Lung (tissue), 10 donors: ENCODE results near the gene OR2A7. TPM values are rescaled to one million over a fixed set of nuclear protein-coding genes. Genes with fewer than 3 reads are reported as not detected.
A peak's percentile ranks its signal among the peaks of the same experiment; 100 is the strongest.
"Not testable (repeated sequence)": the region's sequence is repeated elsewhere in the genome, so short reads cannot be mapped to it uniquely, and the experiment has no call there.

Experiments used
- ATAC-seq: fragments of 200-7000 bp; cut with Tn5 transposase; one replicate; pipeline ENCODE4 v1.9.1; 2020; ENCODE audit warnings: moderate number of reproducible peaks; ENCODE audit not compliant: insufficient read depth, low FRiP score
- DNase-seq, 3 donors: peaks; one replicate each; pipeline ENCODE4 v3.0.0-alpha.2; 2013 to 2017
- H3K27ac ChIP-seq, 2 donors: one replicate each; pipeline ENCODE4 v1.5.1; 2013; ENCODE audit warnings: mild to moderate bottlenecking in 2 of 2, moderate library complexity in 2 of 2, control low read depth in 1 of 2, inconsistent platforms in 1 of 2, low read depth in 1 of 2, low read length in 1 of 2
- H3K27me3 ChIP-seq, 3 donors: one replicate each; pipeline ENCODE4 v1.5.1; 2013; ENCODE audit warnings: low read length in 2 of 3; ENCODE audit not compliant: control insufficient read depth in 3 of 3, insufficient read depth in 3 of 3
- H3K36me3 ChIP-seq, 4 donors: one replicate each; pipeline ENCODE4 v1.5.1; 2013; ENCODE audit warnings: low read length in 4 of 4, mild to moderate bottlenecking in 1 of 4, moderate library complexity in 1 of 4; ENCODE audit not compliant: control insufficient read depth in 4 of 4, insufficient read depth in 4 of 4
- H3K4me1 ChIP-seq, 5 donors: one replicate each; pipeline ENCODE4 v1.5.1; 2013; ENCODE audit warnings: low read length in 5 of 5, mild to moderate bottlenecking in 2 of 5, moderate library complexity in 1 of 5; ENCODE audit not compliant: control insufficient read depth in 5 of 5, insufficient read depth in 5 of 5
- H3K4me3 ChIP-seq: one replicate; pipeline ENCODE4 v1.5.1; 2013; ENCODE audit warnings: mild to moderate bottlenecking, control low read depth, moderate library complexity
- H3K9ac ChIP-seq, 2 donors: one replicate each; pipeline ENCODE4 v1.5.1; 2013; ENCODE audit warnings: low read length in 2 of 2, control low read depth in 1 of 2; ENCODE audit not compliant: insufficient read depth in 1 of 2
- H3K9me3 ChIP-seq, 4 donors: one replicate each; pipeline ENCODE4 v1.5.1; 2013; ENCODE audit warnings: low read length in 3 of 4, mild to moderate bottlenecking in 1 of 4, moderate library complexity in 1 of 4; ENCODE audit not compliant: control insufficient read depth in 4 of 4, insufficient read depth in 3 of 4
- WGBS, 2 donors: extraction: QIAGEN DNeasy Blood & Tissue Kit; methylation state at CpG; one replicate each; pipeline ENCODE4 v1.1.7; 2013; 5-methylcytosine and 5-hydroxymethylcytosine counted together
- polyA plus RNA-seq, 2 donors: library from polyadenylated mRNA; stranded (reverse); fragments of 200-250 nt; gene quantifications; one replicate each; pipeline ENCODE4 v1.2.1, GENCODE V29; 2013
- total RNA-seq, 2 donors: library from RNA; depleted of rRNA in 1 of 2; stranded (reverse); fragments of >200 nt in 1 of 2; gene quantifications; one replicate each; pipeline ENCODE4 v1.2.1, GENCODE V29; 2014 to 2021
- donor health status: Bipolar disorder and iron deficiency.
- donor health status: healthy.
- donor health status: DM: yes; HTN: yes; CAD: no.

OR2A7 gene
- total and polyA plus RNA-seq, 4 donors: 1.3 to 19.5 (median 4.3) TPM

DNA sequence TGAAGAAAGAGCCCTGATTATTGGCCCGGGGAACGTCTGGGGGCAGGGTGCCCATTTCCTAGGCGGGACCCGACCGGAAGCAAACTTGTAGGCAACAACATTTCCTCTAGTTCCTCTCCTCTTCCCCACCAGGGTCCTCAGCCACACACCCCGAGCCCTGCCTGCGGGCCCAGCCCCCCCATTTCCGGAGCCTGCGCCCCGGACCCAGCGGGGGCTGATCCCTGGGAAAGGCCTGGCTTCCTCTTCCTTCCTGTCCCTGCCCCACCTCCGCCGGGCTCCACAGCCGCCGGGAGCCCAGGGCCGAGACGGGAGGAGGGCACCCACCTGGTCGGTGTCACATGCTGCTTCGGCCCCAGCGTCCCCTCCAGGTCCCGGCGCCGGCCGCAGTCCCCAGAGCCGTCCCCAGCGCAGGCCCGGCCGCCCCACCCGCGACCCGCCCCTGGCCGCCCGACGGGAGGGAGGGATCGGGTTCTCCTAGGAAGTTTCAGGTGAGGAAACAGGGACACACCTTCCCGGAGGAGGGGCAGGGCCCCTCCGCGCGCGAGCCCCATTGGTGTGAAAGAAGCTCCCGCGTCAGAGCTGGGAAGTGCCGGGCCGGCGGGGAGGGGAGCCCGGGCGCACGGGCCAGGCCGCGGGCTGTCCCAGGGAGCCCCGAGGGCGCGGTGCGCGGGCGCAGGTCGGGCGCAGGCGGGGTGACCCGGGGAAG lies 29.4 kb upstream of the OR2A7 start:
- ATAC-seq: peak; percentile 92
- H3K27ac ChIP-seq, H3K4me1 ChIP-seq, H3K9ac ChIP-seq, H3K27me3 ChIP-seq, DNase-seq, H3K4me3 ChIP-seq, H3K9me3 ChIP-seq, H3K36me3 ChIP-seq: not testable (repeated sequence)
- WGBS, 2 donors: 0% methylated on average over 7 of the region's 60 CpGs; no CpG with 5 or more reads in 1 of the 2 donors

DNA sequence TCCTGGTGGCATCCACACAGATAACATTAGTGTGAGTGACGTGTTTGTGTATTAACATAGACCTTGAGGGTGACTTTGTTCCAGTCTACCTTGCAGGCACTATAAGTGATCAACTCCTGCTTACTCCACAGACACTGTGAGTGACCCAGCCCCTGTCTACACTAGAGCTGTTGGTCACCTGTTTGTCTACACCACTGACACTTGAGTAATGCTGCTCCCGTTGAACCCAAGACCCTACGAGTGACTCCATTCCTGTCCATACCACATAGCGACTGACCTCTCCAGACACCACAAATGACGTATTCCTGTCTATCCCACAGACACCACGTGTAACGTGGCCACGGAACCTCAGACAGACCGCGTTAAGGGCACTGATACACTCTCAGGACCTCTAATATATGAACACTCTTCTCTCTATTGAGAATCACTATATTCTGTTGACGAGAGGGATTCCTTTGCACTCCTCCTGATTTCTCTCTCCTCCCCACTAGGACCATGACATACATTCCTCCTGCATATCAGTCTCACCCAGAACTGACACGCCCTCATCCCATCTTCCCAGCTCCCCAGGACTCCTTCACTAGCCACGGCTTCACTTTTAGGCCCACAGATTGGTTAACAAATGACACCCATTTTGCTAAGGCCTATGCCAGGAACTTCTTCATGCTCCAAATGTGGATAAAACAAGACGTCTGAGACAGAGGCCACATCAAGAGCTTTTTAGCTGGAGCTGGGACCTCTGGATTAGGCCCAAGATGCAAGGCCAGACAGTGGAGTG lies 28.0 kb upstream of the OR2A7 start:
- H3K27ac ChIP-seq, H3K4me3 ChIP-seq, ATAC-seq, H3K27me3 ChIP-seq, H3K36me3 ChIP-seq, H3K4me1 ChIP-seq, H3K9me3 ChIP-seq, DNase-seq, H3K9ac ChIP-seq: not testable (repeated sequence)
- 95 to 97% methylated on average over 2 to 5 of the region's 14 CpGs for WGBS, 2 donors

DNA sequence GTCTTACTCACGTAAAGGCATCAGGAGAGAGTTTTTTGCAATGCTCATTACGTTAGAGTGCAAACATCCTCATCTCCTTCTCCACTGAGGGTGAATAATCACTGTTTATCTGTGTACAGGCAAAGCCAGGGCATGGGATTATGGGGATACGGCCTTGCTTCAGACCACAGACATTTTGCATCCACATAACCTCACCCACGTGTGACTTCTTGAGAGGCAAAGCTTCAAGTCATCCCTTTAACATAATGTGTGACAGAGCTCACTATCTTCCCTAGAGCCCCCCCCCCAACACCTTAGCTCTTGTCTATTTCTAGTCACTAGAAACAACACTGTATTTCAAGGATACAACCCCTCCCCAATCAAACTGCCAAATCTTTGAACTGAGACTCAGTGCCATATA lies 27.0 kb upstream of the OR2A7 start:
- H3K9ac ChIP-seq, DNase-seq, H3K9me3 ChIP-seq, H3K4me1 ChIP-seq, H3K27me3 ChIP-seq, H3K4me3 ChIP-seq, ATAC-seq, H3K36me3 ChIP-seq, H3K27ac ChIP-seq: not testable (repeated sequence)
- 23 to 42% methylated on average over 2 of the region's 4 CpGs for WGBS, 2 donors

DNA sequence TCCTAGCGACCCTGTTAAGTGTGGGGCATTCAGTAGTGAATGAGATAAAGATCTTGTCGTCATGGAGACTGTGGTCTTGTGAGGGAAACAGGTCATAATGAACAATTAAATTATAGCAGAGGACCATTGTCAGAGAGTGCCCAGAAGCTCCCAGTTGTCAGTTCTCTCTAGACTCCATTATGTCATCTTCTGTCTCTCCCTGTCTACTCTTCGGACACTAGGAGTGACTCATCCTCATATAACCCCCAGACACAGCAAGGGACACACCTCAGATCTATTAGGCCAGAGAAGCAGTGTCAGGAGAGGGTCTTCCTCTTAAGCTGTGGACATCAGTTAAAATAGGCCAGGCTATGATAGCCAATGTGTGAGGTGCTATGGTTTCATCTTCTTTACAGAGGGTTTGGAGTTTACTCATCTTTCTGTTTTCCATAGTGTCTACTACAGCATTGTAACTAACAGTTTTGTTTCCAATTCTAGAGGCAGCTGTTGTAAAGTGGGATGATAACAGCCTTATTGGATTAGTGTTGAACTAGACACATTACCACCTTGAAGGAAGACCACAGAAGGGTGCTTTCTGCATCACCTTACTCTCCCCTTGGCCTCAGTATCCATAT lies 22.7 kb upstream of the OR2A7 start:
- not testable (repeated sequence) for H3K9me3 ChIP-seq, H3K27me3 ChIP-seq, DNase-seq, H3K4me3 ChIP-seq, H3K27ac ChIP-seq, H3K4me1 ChIP-seq, H3K36me3 ChIP-seq, H3K9ac ChIP-seq, ATAC-seq
- no CpG with 5 or more reads among the region's 3 CpGs for WGBS, 2 donors

DNA sequence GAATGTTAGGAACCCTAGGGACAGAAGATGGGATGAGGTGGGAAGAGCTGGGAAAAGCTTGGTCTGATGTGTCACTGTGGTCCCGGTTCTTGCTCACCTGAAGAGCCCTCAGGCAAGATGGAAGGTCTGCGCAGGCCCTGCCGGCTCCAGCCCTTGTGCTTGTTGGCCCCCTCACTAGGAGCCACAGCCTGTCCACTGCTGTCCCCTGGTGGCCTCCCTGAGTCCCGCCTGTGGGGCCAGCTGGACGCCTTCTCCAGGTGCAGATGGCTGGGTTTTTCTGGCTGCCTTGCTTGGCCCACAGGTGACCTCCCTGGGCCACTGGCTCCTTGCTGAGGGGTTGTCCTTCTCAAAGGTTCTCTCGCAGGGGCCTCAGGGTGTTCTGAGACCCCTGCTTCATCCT lies 19.1 kb upstream of the OR2A7 start:
- H3K4me3 ChIP-seq, H3K27ac ChIP-seq, H3K9me3 ChIP-seq, H3K4me1 ChIP-seq, DNase-seq, H3K36me3 ChIP-seq, H3K9ac ChIP-seq, H3K27me3 ChIP-seq, ATAC-seq: not testable (repeated sequence)
- WGBS, 2 donors: no CpG with 5 or more reads among the region's 6 CpGs

DNA sequence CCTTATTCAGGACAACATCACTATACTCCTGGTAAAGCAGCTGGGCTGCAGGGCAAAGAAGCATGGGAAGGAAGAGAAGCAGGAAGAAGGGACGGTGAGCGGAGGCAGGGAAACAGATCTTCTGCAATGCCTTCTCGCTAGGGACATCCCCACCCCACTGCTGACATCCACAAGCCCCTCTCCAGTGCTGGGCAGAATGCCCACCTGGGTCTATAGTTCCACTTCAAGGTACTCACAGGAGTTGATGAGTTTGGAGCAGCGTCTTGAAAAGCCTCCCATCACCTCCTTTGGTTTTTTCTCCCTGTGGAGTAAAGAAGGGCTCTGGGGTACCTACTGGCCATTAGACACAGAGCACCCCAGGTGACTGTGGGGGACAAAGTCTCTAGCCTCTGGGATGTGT lies 17.9 kb upstream of the OR2A7 start:
- H3K4me3 ChIP-seq, H3K27ac ChIP-seq, H3K4me1 ChIP-seq, H3K9me3 ChIP-seq, ATAC-seq, H3K27me3 ChIP-seq, H3K9ac ChIP-seq, DNase-seq, H3K36me3 ChIP-seq: not testable (repeated sequence)
- 78 to 79% methylated on average over 2 of the region's 4 CpGs for WGBS, 2 donors

DNA sequence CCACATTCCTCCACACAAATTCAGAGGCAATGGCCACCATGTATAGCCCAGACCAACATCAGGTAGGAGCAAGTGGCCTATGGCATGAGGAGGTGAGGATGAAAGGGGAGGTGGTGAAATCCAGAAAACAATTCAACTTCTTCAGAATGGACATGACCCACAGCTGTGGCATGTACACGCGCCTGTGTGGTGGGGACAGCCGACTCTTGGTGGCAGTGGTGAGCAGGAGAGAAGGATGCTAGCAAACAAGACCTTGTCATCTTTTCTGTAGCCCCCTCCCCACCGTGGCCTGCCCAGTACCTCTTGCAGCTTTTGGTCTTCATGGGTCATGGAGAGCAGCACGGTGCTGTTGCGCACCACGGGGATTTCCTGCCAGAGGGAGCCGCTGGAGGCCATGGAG lies 17.4 kb upstream of the OR2A7 start:
- H3K27me3 ChIP-seq, H3K4me3 ChIP-seq, H3K27ac ChIP-seq, ATAC-seq, H3K9ac ChIP-seq, DNase-seq, H3K9me3 ChIP-seq, H3K36me3 ChIP-seq, H3K4me1 ChIP-seq: not testable (repeated sequence)
- no CpG with 5 or more reads among the region's 8 CpGs for WGBS, 2 donors

DNA sequence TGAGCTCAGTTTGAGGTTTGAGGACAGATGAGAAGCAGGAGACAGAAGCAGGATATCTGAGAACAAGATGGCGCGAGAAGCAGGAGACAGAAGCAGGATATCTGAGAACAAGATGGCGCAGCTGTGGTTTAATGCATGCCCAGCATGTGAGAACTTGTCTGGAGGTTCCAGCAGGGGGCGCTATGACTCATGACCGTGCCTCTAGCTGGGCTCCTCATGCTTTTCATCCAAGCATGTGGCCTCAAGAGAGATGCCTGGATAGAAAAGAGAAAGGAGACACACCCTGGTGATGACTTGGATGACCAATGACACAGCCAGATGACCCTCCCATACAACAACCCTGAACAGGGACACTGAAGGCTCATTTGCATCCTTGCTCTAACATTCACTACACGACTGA lies 15.4 kb upstream of the OR2A7 start:
- ATAC-seq, H3K27me3 ChIP-seq, H3K9ac ChIP-seq, H3K4me3 ChIP-seq, H3K4me1 ChIP-seq, H3K36me3 ChIP-seq, DNase-seq, H3K27ac ChIP-seq, H3K9me3 ChIP-seq: not testable (repeated sequence)
- 96 to 99% methylated on average over 3 of the region's 6 CpGs for WGBS, 2 donors
